Endothelial cell of umbilical vein (primary cell): ENCODE data around the gene ZBTB46. TPM values are rescaled to one million over a fixed set of nuclear protein-coding genes. Genes with fewer than 3 reads are reported as not detected.

ENCODE experiments used
- BruUV-seq: library from RNA; stranded (reverse); fragments of 400-500 nt; replicated peaks from 2 replicates; lab custom pipeline; 2021; lab: Mats Ljungman, UMichigan
- CTCF ChIA-PET: fragments of 300-600, 350-600 bp; sonication (Branson Sonifier 250); formaldehyde crosslinking; loops from one replicate; lab custom pipeline; 2021; ENCODE audit warnings: antibody characterized with exemption, inconsistent platforms; lab: Charles Lee
- POLR2A ChIA-PET: fragments of 300-600, 350-600 bp; sonication (Branson Sonifier 250); formaldehyde crosslinking; loops from one replicate; lab custom pipeline; 2021; ENCODE audit warnings: antibody characterized with exemption, inconsistent platforms; lab: Charles Lee
- DNase-seq: peaks from one replicate; pipeline ENCODE4 v3.0.0-alpha.2; 2011; ENCODE audit warnings: low read depth, low spot score
- FAIRE-seq: peaks from 2 replicates; lab custom pipeline; 2011; peaks lifted over from hg19 to GRCh38; lab: Jason Lieb, UNC
- H2AFZ ChIP-seq: 2 replicates; pipeline ENCODE4 v1.6.0; 2012; ENCODE audit warnings: low read depth, low read length, control low read depth, inconsistent platforms
- H3K27ac ChIP-seq: 2 replicates; pipeline ENCODE4 v1.5.1; 2011; ENCODE audit warnings: low read depth, mild to moderate bottlenecking, control low read depth, low read length, moderate library complexity; ENCODE audit not compliant: insufficient read depth
- H3K27me3 ChIP-seq, 2 experiments: 2 replicates each; pipeline versions ENCODE4 v1.6.0 to v1.6.1; 2011; ENCODE audit warnings: low read length in 2 of 2, mixed read lengths in 1 of 2; ENCODE audit not compliant: control insufficient read depth in 2 of 2, insufficient read depth in 2 of 2
- H3K36me3 ChIP-seq, 2 experiments: 2 replicates in 1 of 2; 3 replicates in 1 of 2; pipeline ENCODE4 v1.5.1; 2011; ENCODE audit warnings: low read length in 2 of 2, mild to moderate bottlenecking in 1 of 2, moderate library complexity in 1 of 2; ENCODE audit not compliant: control insufficient read depth in 2 of 2, insufficient read depth in 2 of 2; ENCODE audit errors: extremely low read depth in 1 of 2
- H3K4me1 ChIP-seq: 3 replicates; pipeline ENCODE4 v1.5.1; 2011; ENCODE audit warnings: mild to moderate bottlenecking, low read length; ENCODE audit not compliant: control insufficient read depth, insufficient read depth; ENCODE audit errors: extremely low read depth
- H3K4me2 ChIP-seq: 2 replicates; pipeline ENCODE4 v1.6.1; 2011; ENCODE audit warnings: low read length, control low read depth, mixed read lengths; ENCODE audit not compliant: insufficient read depth
- H3K4me3 ChIP-seq, 3 experiments: fragments of 200-600 bp in 1 of 3; sonication (generic), shearing (Covaris generic) in 1 of 3; replicated peaks in 1 of 3; 2 replicates each; pipeline ENCODE4 v1.5.1; 2011 to 2016; ENCODE audit warnings: control low read depth in 3 of 3, low read length in 3 of 3, mild to moderate bottlenecking in 2 of 3, inconsistent platforms in 1 of 3, low read depth in 1 of 3, moderate library complexity in 1 of 3; ENCODE audit not compliant: insufficient read depth in 1 of 3
- H3K79me2 ChIP-seq: 2 replicates; pipeline ENCODE4 v1.6.0; 2012; ENCODE audit warnings: low read length, inconsistent platforms; ENCODE audit not compliant: control insufficient read depth, insufficient read depth
- H3K9ac ChIP-seq: replicated peaks from 2 replicates; pipeline ENCODE3; 2011; ENCODE audit warnings: low read length, control low read depth; ENCODE audit not compliant: insufficient read depth; ENCODE audit errors: extremely low read depth
- H3K9me1 ChIP-seq: replicated peaks from 3 replicates; pipeline ENCODE4 v1.6.0; 2011; ENCODE audit warnings: mild to moderate bottlenecking, low read length; ENCODE audit not compliant: control insufficient read depth, insufficient read depth; ENCODE audit errors: extremely low read depth
- H3K9me3 ChIP-seq: replicated peaks from 2 replicates; pipeline ENCODE4 v1.5.1; 2012; ENCODE audit warnings: low read length, inconsistent platforms; ENCODE audit not compliant: control insufficient read depth, insufficient read depth
- H4K20me1 ChIP-seq: replicated peaks from 2 replicates; pipeline ENCODE3; 2011; ENCODE audit warnings: mild to moderate bottlenecking, low read length; ENCODE audit not compliant: control insufficient read depth, insufficient read depth; ENCODE audit errors: extremely low read depth
- EZH2 ChIP-seq: IDR thresholded peaks from 2 replicates; pipeline ENCODE4 v1.6.1; 2012; ENCODE audit warnings: borderline replicate concordance, low read depth, mild to moderate bottlenecking, moderate library complexity, low read length, inconsistent platforms; ENCODE audit not compliant: severe bottlenecking
- FOS ChIP-seq: IDR thresholded peaks from 2 replicates; pipeline ENCODE4 v1.6.1; 2011; ENCODE audit warnings: mild to moderate bottlenecking, low read length, moderate library complexity, borderline replicate concordance; ENCODE audit not compliant: insufficient read depth
- GATA2 ChIP-seq: IDR thresholded peaks from 2 replicates; pipeline ENCODE4 v1.7.0; 2011; ENCODE audit warnings: low read depth, mild to moderate bottlenecking, moderate library complexity, mixed read lengths, low read length; ENCODE audit not compliant: insufficient read length, insufficient read depth
- JUN ChIP-seq: IDR thresholded peaks from 2 replicates; pipeline ENCODE4 v1.6.1; 2011; ENCODE audit warnings: borderline replicate concordance, low read depth; ENCODE audit not compliant: insufficient read length, insufficient read depth
- MYC ChIP-seq: IDR thresholded peaks from one replicate; pipeline ENCODE4 v1.6.1; 2011; ENCODE audit warnings: mild to moderate bottlenecking, low read depth, low read length
- POLR2A ChIP-seq: IDR thresholded peaks from 2 replicates; pipeline ENCODE4 v1.6.1; 2012; ENCODE audit warnings: low read depth, mild to moderate bottlenecking, control low read depth, low read length
- POLR2AphosphoS5 ChIP-seq: IDR thresholded peaks from 2 replicates; pipeline ENCODE4 v1.6.1; 2012; ENCODE audit warnings: low read depth, mild to moderate bottlenecking, control low read depth, low read length, moderate library complexity; ENCODE audit not compliant: insufficient read depth
- dilution Hi-C: fragments of 300-500 bp; cut with MboI; formaldehyde crosslinking; loops from one replicate; pipeline ENCODE4 v1.15.0; 2019; ENCODE audit warnings: low sequenced_read_pairs; ENCODE audit not compliant: extremely low pct_ligation_motif_present
- intact Hi-C: fragments of 100-400 bp; cut with micrococcal nuclease; formaldehyde crosslinking; loops from one replicate; pipeline ENCODE4 v1.10.0; 2022
- polyA plus RNA-seq, 4 experiments: library from polyadenylated mRNA; depleted of rRNA in 3 of 4; stranded (reverse) in 3 of 4; unstranded in 1 of 4; fragments of >200 nt; gene quantifications; 2 replicates each; pipeline versions ENCODE4 v1.2.1 to v1.2.3, GENCODE V29; 2011 to 2012; ENCODE audit warnings: missing spikeins in 1 of 4
- total RNA-seq: library from RNA; stranded (reverse); gene quantifications from 2 replicates; pipeline ENCODE4 v1.2.3, GENCODE V29; 2021
- TF ChIP-seq, protein P1 (sequence below): IDR thresholded peaks from 2 replicates; pipeline ENCODE4 v1.6.1; 2011; ENCODE audit not compliant: insufficient read depth, insufficient read length
- TF ChIP-seq, protein P2 (sequence below), 2 donors: IDR thresholded peaks; 1 replicate in 1 of 2; 2 replicates in 1 of 2; pipeline ENCODE4 v1.5.1; 2011; ENCODE audit warnings: low read length in 2 of 2, mild to moderate bottlenecking in 2 of 2, moderate library complexity in 2 of 2, control low read depth in 1 of 2, inconsistent platforms in 1 of 2, low read depth in 1 of 2; ENCODE audit not compliant: insufficient read depth in 1 of 2; ENCODE audit errors: extremely low read depth in 1 of 2

The ZBTB46 gene
- total and polyA plus RNA-seq, 2 donors (not counting 3 experiments of a cell fraction or from before 2014, with no cell fraction given) = 1.3 to 7.1 TPM

DNA sequence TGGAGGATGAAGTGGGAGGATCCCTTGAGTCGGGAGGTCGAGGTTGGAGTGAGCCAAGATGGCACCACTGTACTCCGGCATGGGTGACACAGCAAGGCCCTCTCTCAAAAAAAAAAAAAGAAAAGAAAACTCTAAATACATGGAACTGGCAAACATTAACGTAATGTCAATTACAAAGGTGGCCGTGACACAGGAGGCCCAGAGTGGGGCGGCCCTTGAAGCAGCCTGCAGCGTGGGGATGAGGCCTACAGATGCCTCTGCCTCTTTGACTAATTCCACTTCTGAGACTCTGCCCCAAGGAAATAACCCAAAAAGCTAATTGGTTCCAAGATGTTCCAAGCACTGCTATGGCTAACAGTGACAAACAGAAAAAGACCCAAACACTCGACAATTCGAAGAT is 21.2 kb downstream of the ZBTB46 start:
- ChIA-PET CTCF (interaction anchor here (1.1 kb wide), 1 partner anchor 18 kb away, joined by 4 read pairs; no protein-coding TSS in a partner anchor), POLR2A (no interaction called here)
- H3K27me3 ChIP-seq = no peaks in the 10 kb centered on the region
- H3K9me1 ChIP-seq = no peaks in the 10 kb centered on the region
- DNase-seq = no peak
- intact Hi-C loops = no loop called here
- H3K79me2 ChIP-seq = no peaks in the 10 kb centered on the region
- BruUV-seq = no TSS peak
- no peaks in the 10 kb centered on the region for H3K36me3 ChIP-seq
- no peaks in the 10 kb centered on the region for H3K9me3 ChIP-seq
- dilution Hi-C loops = no loop called here
- no peak overlapping the region for H3K27ac ChIP-seq
- no peak overlapping the region for H3K4me2 ChIP-seq
- TF ChIP-seq FOS = no peak
- TF ChIP-seq JUN = no peak
- TF ChIP-seq GATA2 = no peak
- TF ChIP-seq, protein P1, sequence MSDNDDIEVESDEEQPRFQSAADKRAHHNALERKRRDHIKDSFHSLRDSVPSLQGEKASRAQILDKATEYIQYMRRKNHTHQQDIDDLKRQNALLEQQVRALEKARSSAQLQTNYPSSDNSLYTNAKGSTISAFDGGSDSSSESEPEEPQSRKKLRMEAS = no peak
- TF ChIP-seq, protein P2, sequence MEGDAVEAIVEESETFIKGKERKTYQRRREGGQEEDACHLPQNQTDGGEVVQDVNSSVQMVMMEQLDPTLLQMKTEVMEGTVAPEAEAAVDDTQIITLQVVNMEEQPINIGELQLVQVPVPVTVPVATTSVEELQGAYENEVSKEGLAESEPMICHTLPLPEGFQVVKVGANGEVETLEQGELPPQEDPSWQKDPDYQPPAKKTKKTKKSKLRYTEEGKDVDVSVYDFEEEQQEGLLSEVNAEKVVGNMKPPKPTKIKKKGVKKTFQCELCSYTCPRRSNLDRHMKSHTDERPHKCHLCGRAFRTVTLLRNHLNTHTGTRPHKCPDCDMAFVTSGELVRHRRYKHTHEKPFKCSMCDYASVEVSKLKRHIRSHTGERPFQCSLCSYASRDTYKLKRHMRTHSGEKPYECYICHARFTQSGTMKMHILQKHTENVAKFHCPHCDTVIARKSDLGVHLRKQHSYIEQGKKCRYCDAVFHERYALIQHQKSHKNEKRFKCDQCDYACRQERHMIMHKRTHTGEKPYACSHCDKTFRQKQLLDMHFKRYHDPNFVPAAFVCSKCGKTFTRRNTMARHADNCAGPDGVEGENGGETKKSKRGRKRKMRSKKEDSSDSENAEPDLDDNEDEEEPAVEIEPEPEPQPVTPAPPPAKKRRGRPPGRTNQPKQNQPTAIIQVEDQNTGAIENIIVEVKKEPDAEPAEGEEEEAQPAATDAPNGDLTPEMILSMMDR (IDR thresholded peaks at IDR 0.05; ENCODE audit: extremely low read depth in 1 of 2, insufficient read depth in 1 of 2, low read depth in 1 of 2, low read length in 2 of 2) = no peak
- TF ChIP-seq EZH2 = no peak
- no peak for TF ChIP-seq POLR2A
- no peak for TF ChIP-seq MYC
- no peak for TF ChIP-seq POLR2AphosphoS5
- H3K4me1 ChIP-seq = no peaks in the 10 kb centered on the region
- H2AFZ ChIP-seq = no peak overlapping the region
- H3K4me3 ChIP-seq = no peak overlapping the region
- FAIRE-seq = no peak
- H3K9ac ChIP-seq = no peak overlapping the region
- no peaks in the 10 kb centered on the region for H4K20me1 ChIP-seq
